Muscle layer of duodenum (tissue), 2 donors: ENCODE results near the gene SCN4A.
"Not testable (repeated sequence)": the region's sequence is repeated elsewhere in the genome, so short reads cannot be mapped to it uniquely, and the experiment has no call there.

Experiments used
- H3K27ac ChIP-seq: one replicate; pipeline ENCODE4 v1.7.0; 2013; ENCODE audit warnings: mild to moderate bottlenecking, low read length
- H3K27me3 ChIP-seq: one replicate; pipeline ENCODE4 v1.7.0; 2013; ENCODE audit warnings: low read depth, mild to moderate bottlenecking, control low read depth, low read length
- H3K36me3 ChIP-seq, 2 donors: one replicate each; pipeline ENCODE4 v1.7.0; 2013; ENCODE audit warnings: low read length in 2 of 2, control low read depth in 1 of 2, mild to moderate bottlenecking in 1 of 2; ENCODE audit not compliant: insufficient read depth in 2 of 2, control insufficient read depth in 1 of 2
- H3K4me1 ChIP-seq, 2 donors: one replicate each; pipeline ENCODE4 v1.7.0; 2013; ENCODE audit warnings: low read length in 2 of 2, mild to moderate bottlenecking in 2 of 2, control low read depth in 1 of 2, moderate library complexity in 1 of 2; ENCODE audit not compliant: insufficient read depth in 2 of 2, control insufficient read depth in 1 of 2
- H3K4me3 ChIP-seq, 2 donors: one replicate each; pipeline ENCODE4 v1.7.0; 2013; ENCODE audit warnings: low read length in 2 of 2, low read depth in 1 of 2, mild to moderate bottlenecking in 1 of 2
- H3K9me3 ChIP-seq, 2 donors: one replicate each; pipeline ENCODE4 v1.7.0; 2013; ENCODE audit warnings: low read length in 2 of 2, control low read depth in 1 of 2, mild to moderate bottlenecking in 1 of 2; ENCODE audit not compliant: control insufficient read depth in 1 of 2
- donor health status: healthy.

The SCN4A gene

GRCh38 chr17:63894821-63895220, 77.9 kb downstream of the SCN4A start:
- H3K36me3 ChIP-seq, H3K9me3 ChIP-seq, H3K4me1 ChIP-seq, H3K27me3 ChIP-seq, H3K27ac ChIP-seq, H3K4me3 ChIP-seq: not testable (repeated sequence)

- not testable (repeated sequence) for H3K9me3 ChIP-seq, H3K4me1 ChIP-seq, H3K27me3 ChIP-seq, H3K4me3 ChIP-seq, H3K27ac ChIP-seq, H3K36me3 ChIP-seq
Measured at GRCh38 chr17:63894021-63894420, 78.7 kb downstream of the SCN4A start.

- H3K27ac ChIP-seq, H3K4me3 ChIP-seq, H3K4me1 ChIP-seq, H3K27me3 ChIP-seq, H3K9me3 ChIP-seq, H3K36me3 ChIP-seq: not testable (repeated sequence)
Measured at GRCh38 chr17:63892316-63893037, 80.2 kb downstream of the SCN4A start.

GRCh38 chr17:63889026-63889848, 83.5 kb downstream of the SCN4A start:
- not testable (repeated sequence) for H3K36me3 ChIP-seq, H3K27me3 ChIP-seq, H3K4me1 ChIP-seq, H3K4me3 ChIP-seq, H3K9me3 ChIP-seq, H3K27ac ChIP-seq
